Adrenal gland (tissue), 12 donors: ENCODE measurements around the gene HOXA6. TPM values are rescaled to one million over a fixed set of nuclear protein-coding genes. Genes with fewer than 3 reads are reported as not detected.

ENCODE experiments used
- DNase-seq, 7 donors: peaks; one replicate each; pipeline ENCODE4 v3.0.0-alpha.2; 2019 to 2020
- H3K27ac ChIP-seq, 5 donors: fragments of 200-600 bp; sonication (generic) in 4 of 5; 1 replicate in 3 of 5; 2 replicates in 2 of 5; pipeline versions ENCODE4 v1.5.1 to v1.8.0; 2016 to 2020; ENCODE audit warnings: mild to moderate bottlenecking in 1 of 5
- H3K27me3 ChIP-seq: fragments of 200-600 bp; 2 replicates; pipeline ENCODE4 v1.8.0; 2021
- H3K36me3 ChIP-seq, 2 donors: fragments of 200-600 bp; replicated peaks in 1 of 2; 1 replicate in 1 of 2; 2 replicates in 1 of 2; pipeline versions ENCODE4 v1.5.1 to v1.8.0; 2018 to 2022
- H3K4me1 ChIP-seq, 2 donors: fragments of 200-600 bp; replicated peaks in 1 of 2; 1 replicate in 1 of 2; 2 replicates in 1 of 2; pipeline versions ENCODE4 v1.5.1 to v1.8.0; 2018 to 2021
- H3K4me3 ChIP-seq, 4 donors: fragments of 200-600 bp; sonication (generic) in 3 of 4; one replicate each; pipeline ENCODE4 v1.5.1; 2016 to 2018
- H3K9me3 ChIP-seq, 3 donors: fragments of 200-600 bp; sonication (generic) in 1 of 3; replicated peaks in 1 of 3; 1 replicate in 2 of 3; 2 replicates in 1 of 3; pipeline versions ENCODE4 v1.5.1 to v1.8.0; 2016 to 2021
- POLR2A ChIP-seq, 2 donors: fragments of 450-650 bp; IDR thresholded peaks; one replicate each; pipeline ENCODE4 v1.6.1; 2017; ENCODE audit warnings: antibody characterized with exemption in 2 of 2, mild to moderate bottlenecking in 2 of 2, moderate library complexity in 1 of 2
- WGBS, 4 donors: extraction: QIAGEN DNeasy Blood & Tissue Kit in 2 of 4; methylation state at CpG; one replicate each; pipeline versions ENCODE4 v1.1.5 to v1.1.7; 2013 to 2017; 5-methylcytosine and 5-hydroxymethylcytosine counted together
- intact Hi-C, 2 donors: fragments of 100-400 bp; cut with DNase I; formaldehyde crosslinking; loops; one replicate each; pipeline versions ENCODE4 v1.14.1 to v1.15.0; 2022 to 2023
- polyA plus RNA-seq, 3 donors: library from polyadenylated mRNA; stranded (reverse); fragments of 200-250 nt in 2 of 3; fragments of 350-450 nt in 1 of 3; fragmentation: Illumina TruSeq in 1 of 3; extraction: RNeasy Lipid Tissue Mini Kit (QIAGEN cat#74804) in 1 of 3; gene quantifications; one replicate each; pipeline ENCODE4 v1.2.3, GENCODE V29; 2013 to 2014
- total RNA-seq, 9 donors: library from RNA; depleted of rRNA in 4 of 9; stranded (reverse); fragments of >200 nt in 4 of 9; fragments of 120-200 nt in 1 of 9; fragmentation: NEBNext Ultra II Directional in 1 of 9; extraction: Animal tissue kit (Norgen Biotek cat#: 25700) in 1 of 9; gene quantifications; one replicate each; pipeline versions ENCODE4 v1.1.0 to v1.2.4, GENCODE V29; 2013 to 2023
- TF ChIP-seq, protein P1 (sequence below), 6 experiments: fragments of 450-650 bp in 4 of 6; fragments of 200-600 bp in 2 of 6; sonication (generic) in 1 of 6; IDR thresholded peaks; 1 replicate in 5 of 6; 2 replicates in 1 of 6; pipeline versions ENCODE4 v1.5.1 to v1.8.0; 2016 to 2021; ENCODE audit warnings: antibody characterized with exemption in 6 of 6, mild to moderate bottlenecking in 2 of 6, moderate library complexity in 1 of 6
- donor health status: healthy with polysubstance abuse.
- donor health status: Bipolar disorder and iron deficiency.
- donor health status: DM: yes; HTN: yes; CAD: no.
- donor health status: DM: no; HTN: no; CAD: no.
- donor health status: DM: no; HTN: no; CAD: no.
- donor health status: DM: yes; HTN: yes; CAD: no.

The HOXA6 gene
- total and polyA plus RNA-seq, 12 donors, result 1.3 to 27.2 (median 14.8) TPM

DNA sequence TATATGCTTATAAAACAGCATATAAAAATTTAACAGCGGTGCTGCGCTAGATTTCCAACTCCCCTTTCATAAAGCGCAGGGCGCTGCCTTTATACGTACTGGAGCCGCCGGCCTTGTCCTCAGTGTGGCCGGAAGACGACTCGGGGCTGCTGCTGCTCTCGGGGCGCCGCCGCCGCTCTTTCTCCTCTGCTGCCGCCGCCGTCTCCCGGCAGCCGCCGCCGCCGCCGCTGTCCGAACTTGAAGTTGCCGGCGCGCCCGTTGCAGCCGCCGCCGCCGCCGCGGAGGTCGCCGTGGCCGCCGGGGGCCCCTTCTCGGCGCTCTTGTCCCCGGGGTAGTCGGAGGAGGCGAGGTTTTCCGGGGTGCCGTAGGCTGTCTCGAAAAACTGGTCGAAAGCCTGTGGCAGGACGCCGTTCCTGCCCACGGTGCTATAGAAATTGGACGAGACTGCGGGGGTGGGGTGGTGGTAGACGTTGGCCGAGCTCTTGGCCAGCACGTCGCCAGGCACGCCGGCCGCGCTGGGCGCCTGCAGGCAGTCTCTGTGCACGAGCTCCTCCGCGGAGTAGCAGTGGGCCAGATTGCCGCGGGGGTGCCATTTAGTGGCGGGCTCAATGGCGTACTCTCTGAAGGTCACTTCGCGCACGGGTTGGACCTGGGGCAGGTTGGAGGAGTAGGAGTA is 36.9 kb upstream of the HOXA6 start:
- intact Hi-C loops, result loop anchor here in 1 of 2 donors (10.0 kb wide), 1 partner anchor 1310 kb away; no protein-coding TSS in a partner anchor
- DNase-seq, result peak; percentile 20 to 58 (median 37)
- H3K27ac ChIP-seq, result no peak overlapping the region
- H3K27me3 ChIP-seq, result peaks cover 98% of the 10 kb centered on the region
- H3K4me1 ChIP-seq, result peaks cover 17 to 33% of the 10 kb centered on the region in 2 donors
- H3K4me3 ChIP-seq, result peak overlapping the region in 1 of 4 donors; percentile 42
- no peaks in the 10 kb centered on the region for H3K9me3 ChIP-seq
- TF ChIP-seq, protein P1, sequence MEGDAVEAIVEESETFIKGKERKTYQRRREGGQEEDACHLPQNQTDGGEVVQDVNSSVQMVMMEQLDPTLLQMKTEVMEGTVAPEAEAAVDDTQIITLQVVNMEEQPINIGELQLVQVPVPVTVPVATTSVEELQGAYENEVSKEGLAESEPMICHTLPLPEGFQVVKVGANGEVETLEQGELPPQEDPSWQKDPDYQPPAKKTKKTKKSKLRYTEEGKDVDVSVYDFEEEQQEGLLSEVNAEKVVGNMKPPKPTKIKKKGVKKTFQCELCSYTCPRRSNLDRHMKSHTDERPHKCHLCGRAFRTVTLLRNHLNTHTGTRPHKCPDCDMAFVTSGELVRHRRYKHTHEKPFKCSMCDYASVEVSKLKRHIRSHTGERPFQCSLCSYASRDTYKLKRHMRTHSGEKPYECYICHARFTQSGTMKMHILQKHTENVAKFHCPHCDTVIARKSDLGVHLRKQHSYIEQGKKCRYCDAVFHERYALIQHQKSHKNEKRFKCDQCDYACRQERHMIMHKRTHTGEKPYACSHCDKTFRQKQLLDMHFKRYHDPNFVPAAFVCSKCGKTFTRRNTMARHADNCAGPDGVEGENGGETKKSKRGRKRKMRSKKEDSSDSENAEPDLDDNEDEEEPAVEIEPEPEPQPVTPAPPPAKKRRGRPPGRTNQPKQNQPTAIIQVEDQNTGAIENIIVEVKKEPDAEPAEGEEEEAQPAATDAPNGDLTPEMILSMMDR (IDR thresholded peaks at IDR 0.05), result no peak
- TF ChIP-seq POLR2A (IDR thresholded peaks at IDR 0.05), result no peak
- 2 to 6% (median 4%) methylated on average over 10 to 72 of the region's 72 CpGs for WGBS, 4 donors
- H3K36me3 ChIP-seq, result no peaks in the 10 kb centered on the region

DNA sequence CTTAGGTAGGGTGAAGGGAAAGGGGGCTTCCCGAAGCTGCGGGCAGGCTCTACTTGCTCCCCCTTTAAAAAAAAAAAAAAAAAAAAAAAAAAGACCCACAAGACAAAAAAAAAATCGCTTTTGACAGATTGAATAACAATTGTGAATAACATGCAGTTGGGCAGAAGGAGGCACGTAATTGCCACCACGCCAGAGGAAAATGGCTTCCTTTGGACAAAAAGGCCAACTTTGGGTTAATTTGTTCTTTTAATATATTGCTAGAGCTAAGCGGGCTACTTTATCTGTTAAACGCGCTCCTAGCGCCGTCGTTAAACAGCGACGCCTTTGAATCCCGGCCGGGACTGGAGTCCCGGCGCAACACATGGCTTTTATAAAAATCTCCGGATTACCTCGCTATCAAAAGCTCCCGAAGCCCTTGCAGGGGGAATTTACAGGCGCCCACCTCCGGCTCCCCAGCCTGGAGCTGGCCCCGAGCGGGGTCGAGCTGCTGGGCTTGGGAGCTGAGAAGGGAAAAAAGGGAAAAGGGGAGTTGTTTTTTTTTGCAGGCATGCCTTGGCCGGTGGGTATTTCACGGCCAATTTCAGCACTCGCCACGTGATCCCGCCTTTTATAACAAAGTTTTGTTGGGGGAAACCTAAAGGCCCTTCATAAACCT is 36.2 kb upstream of the HOXA6 start:
- Histone ChIP-seq H3K4me3 (peak overlapping the region in 1 of 4 donors; percentile 42), H3K27me3 (peaks cover 97% of the 10 kb centered on the region), H3K4me1 (peaks cover 19 to 29% of the 10 kb centered on the region in 2 donors), H3K27ac (no peak overlapping the region), H3K9me3 (no peaks in the 10 kb centered on the region), H3K36me3 (no peaks in the 10 kb centered on the region)
- peak in 5 of 7 donors; percentile 6 to 45 (median 14) for DNase-seq
- intact Hi-C loops, result loop anchor here in 1 of 2 donors (10.0 kb wide), 1 partner anchor 1309 kb away; no protein-coding TSS in a partner anchor
- TF ChIP-seq, protein P1 (IDR thresholded peaks at IDR 0.05), result no peak
- TF ChIP-seq POLR2A (IDR thresholded peaks at IDR 0.05), result no peak
- 6 to 10% (median 8%) methylated on average over 30 of the region's 30 CpGs for WGBS, 4 donors

DNA sequence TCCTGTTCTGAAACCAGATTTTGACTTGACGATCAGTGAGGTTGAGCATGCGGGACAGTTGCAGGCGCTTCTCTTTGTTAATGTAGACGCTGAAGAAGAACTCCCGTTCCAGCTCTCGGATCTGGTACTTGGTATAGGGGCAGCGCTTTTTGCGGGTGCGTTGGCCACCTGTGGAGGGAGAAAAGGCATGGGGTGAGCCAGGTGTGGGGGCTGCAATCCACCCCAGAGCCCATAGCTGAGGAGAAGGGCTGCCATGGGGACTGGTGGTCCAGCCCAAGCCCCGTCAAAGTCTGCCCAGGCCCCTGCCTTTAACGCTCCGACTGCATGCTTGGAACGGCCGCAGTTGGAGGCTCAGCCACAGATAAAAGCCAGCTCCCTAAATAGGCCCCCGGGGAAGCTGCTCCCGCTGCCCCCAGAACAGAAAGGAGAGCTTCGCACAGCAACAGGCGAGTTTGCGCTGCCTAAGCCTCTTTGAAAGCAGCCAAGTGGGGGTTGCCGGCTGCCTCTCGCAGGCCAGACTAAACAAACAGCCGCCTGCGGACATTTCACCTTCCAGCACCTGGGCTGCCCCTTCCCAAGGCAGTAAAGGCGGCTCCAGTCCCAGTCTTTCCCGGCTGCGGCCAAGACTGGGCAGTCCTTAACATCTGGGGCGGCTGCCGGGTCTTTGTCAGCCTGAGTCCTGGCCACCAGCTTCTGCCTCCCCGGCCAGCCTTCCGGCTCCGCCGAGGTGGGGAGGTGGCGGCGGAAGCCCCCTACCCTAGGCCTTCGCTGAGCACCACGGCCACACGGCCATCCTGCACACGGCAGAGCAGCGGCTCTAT is 35.5 kb upstream of the HOXA6 start:
- 15 to 27% (median 18%) methylated on average over 17 to 39 of the region's 39 CpGs for whole genome bisulfite sequencing, 4 donors
- intact Hi-C loops, result loop anchor here in 1 of 2 donors (10.0 kb wide), 1 partner anchor 1308 kb away; no protein-coding TSS in a partner anchor
- H3K27ac ChIP-seq, result no peak overlapping the region
- no peaks in the 10 kb centered on the region for H3K36me3 ChIP-seq
- no peaks in the 10 kb centered on the region for H3K9me3 ChIP-seq
- peaks cover 19 to 21% of the 10 kb centered on the region in 2 donors for H3K4me1 ChIP-seq
- H3K4me3 ChIP-seq, result no peak overlapping the region
- peaks cover 97% of the 10 kb centered on the region for H3K27me3 ChIP-seq
- TF ChIP-seq, protein P1 (IDR thresholded peaks at IDR 0.05), result no peak
- TF ChIP-seq POLR2A (IDR thresholded peaks at IDR 0.05), result no peak
- peak in 5 of 7 donors; percentile 13 to 43 (median 14) for DNase-seq
